DMS53 (cell line): ENCODE measurements around the gene CBLN1.

Experiments used
- DNase-seq: peaks from one replicate; lab custom pipeline; 2025; lab: John Stamatoyannopoulos, UW

CBLN1 gene

GRCh38 chr16:49281480-49281842, at the start of gene CBLN1:
TSS of gene CBLN1 (minus strand) at chr16:49281838. CDS start at chr16:49281465, 373 bp downstream.
- DNase-seq = no peak

DNA sequence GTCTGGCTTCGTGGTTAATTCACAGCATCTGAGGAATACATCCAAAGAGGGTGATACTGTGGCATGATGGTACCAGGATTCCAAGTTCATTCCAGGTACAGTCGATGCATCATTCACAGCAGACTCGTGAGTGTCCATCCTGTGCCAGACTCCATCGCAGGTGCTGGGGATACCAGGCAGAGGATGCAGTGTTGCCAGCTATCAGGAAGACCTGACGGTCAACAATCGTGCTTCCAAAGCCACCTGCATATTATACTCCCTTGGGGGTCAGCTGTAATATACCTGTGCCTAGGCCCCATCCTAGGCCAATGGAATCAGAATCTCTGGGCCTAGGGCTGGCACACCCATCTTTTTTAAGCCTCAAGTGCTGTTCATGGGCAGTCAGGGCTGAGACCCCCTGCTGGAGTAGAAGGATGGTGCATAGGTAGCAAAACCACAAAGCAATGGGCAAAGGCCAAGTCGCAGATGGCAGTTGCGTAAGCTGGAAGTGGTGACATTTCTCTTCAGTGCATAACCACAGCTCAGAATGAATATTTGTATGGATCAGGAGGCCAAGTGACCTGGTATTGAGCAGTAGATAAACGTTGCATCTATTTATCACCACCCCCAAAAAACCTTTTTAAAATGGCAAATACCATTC, 49.0 kb upstream of the CBLN1 start:
- no peak for DNase-seq

DNA sequence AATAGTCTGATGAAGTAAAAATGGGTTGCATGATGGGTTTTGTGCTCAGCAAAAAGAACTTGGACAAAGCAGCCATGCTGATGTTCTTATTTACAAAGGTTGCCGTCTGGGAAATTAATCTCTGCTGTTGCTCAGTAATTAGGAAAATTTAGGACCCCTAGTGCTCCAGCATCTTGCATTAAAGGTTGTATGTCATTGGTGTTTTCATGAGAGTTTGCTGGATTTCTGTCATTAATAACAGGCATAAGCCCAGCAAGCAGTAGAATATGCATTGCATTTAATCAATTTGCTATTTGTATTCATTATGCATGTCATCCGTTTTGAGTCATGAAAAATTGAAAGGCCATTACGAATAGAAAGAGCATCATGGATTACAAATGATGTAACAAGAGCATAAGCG, 46.7 kb upstream of the CBLN1 start:
- no peak for DNase-seq

DNA sequence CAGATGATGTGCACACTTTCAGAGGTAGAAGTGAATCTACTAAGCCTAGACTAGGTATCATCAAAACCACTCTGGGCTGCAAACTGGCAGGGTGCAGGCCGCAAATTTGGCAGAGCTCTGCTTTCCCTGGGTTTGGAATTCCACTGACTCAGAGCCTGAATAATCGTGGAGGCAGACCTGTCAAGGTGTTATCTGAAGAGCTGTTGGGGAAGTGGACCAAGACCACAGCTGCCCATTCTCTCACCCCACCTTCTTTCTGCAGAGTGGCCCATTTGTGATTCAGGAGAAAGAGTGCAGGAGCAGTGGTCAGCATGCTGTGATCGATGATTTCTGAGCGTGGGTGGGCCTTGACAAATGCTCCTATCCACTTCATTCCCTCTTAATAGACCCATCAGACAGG, 45.8 kb upstream of the CBLN1 start:
- DNase-seq = no peak

DNA sequence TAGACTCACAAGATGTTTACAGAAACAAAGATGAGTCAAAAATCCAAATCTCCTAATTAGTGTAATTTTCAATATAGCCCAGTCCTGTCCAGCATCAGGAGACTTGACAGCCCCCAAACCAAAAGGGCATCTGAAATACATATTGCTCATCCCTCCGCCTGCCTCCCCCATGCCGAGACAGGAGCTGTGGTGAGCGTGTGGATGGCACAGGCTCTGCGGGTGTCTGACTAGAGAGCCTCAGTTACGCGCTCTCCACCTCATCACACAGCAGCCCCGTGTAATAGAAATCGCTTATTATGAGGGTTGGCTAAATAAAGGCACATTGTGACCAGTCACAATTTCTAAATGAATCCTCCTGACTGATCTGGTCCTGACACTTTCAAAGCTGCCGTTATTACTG, 43.1 kb upstream of the CBLN1 start:
- DNase-seq = no peak

- no peak for DNase-seq
These were observed 34.0 kb upstream of the CBLN1 start for GRCh38 chr16:49315602-49316001.

- DNase-seq = no peak
These were observed 30.8 kb upstream of the CBLN1 start for GRCh38 chr16:49312389-49312985.

DNA sequence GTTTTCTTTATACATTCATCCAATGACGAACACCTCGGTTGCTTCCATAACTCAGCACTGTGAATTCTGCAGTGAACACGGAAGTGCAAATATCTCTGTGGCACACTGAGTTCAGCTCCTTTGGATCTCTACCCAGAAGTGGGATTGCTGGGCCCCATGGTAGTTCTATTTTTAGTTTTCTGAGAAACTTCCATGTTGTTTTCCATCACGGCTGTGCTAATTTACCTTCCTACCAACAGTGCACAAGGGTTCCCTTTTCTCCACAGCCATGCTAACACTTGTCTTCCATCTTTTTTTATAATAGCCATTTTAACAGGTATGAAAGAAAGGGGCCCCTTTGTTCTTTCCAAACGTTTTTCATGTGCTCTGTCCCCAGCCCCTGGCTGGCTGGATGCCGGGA, 30.2 kb upstream of the CBLN1 start:
- DNase-seq = no peak

- DNase-seq = no peak
These were observed 25.5 kb upstream of the CBLN1 start for GRCh38 chr16:49307176-49307575.

- DNase-seq = no peak
These were observed 23.8 kb upstream of the CBLN1 start for GRCh38 chr16:49305406-49305805.

DNA sequence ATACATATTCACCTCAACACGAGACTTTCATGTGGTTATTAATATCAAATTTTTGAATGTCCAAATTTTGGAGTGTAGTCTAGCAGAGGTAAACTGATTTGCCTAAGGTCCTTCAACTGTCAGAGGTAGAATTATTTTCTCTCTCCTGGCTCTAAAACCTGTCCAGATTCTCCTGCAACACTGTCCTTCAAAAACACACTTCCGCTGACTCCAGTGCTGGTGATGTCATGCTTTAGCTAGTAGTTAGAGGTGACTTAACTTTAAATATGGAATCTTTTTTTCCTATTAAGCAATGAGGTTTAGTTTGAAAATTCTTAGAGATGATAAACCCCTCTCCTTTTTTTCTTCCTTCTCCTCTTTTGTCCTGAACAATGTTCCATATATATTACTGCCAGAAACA, 10.8 kb upstream of the CBLN1 start:
- DNase-seq = no peak

- no peak for DNase-seq
These were observed 5.9 kb upstream of the CBLN1 start for GRCh38 chr16:49287572-49287971.

GRCh38 chr16:49284962-49285361, 3.3 kb upstream of the CBLN1 start:
- DNase-seq = no peak

- DNase-seq = no peak
These were observed 1.9 kb upstream of the CBLN1 start for GRCh38 chr16:49283376-49284049.

DNA sequence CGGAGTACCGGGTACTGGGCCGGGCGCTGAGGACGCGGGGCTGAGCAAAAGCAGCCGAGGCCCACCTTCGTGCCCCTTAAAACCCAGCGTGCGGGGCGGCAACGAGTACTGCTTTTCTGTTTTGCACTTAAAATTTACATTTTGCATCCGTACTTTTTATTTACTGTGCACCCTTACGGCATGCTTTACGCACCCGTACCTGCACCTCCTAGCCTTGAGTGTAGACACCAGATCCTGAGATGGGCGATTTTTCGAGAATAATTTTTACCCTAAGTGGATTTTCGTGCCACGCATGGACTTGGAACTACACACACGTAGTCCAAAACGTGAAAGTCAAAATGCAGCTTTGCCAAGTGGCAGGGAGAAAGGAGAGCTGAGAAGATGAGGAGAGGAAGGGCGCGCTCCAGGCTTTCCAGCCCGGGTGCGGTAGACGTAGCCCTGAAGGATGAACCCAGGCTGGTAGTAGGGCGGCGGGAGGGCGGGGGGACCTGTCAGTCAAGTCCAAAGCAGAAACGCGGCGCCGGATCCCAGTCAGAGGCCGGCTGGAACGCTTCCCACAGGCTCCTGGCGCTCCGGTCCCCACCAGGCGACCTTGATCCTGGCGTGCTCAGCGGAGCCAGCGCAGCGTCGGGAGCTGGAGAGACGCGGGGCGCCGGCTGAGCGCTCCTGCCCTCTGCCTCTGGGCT, 1.2 kb upstream of the CBLN1 start:
- no peak for DNase-seq

DNA sequence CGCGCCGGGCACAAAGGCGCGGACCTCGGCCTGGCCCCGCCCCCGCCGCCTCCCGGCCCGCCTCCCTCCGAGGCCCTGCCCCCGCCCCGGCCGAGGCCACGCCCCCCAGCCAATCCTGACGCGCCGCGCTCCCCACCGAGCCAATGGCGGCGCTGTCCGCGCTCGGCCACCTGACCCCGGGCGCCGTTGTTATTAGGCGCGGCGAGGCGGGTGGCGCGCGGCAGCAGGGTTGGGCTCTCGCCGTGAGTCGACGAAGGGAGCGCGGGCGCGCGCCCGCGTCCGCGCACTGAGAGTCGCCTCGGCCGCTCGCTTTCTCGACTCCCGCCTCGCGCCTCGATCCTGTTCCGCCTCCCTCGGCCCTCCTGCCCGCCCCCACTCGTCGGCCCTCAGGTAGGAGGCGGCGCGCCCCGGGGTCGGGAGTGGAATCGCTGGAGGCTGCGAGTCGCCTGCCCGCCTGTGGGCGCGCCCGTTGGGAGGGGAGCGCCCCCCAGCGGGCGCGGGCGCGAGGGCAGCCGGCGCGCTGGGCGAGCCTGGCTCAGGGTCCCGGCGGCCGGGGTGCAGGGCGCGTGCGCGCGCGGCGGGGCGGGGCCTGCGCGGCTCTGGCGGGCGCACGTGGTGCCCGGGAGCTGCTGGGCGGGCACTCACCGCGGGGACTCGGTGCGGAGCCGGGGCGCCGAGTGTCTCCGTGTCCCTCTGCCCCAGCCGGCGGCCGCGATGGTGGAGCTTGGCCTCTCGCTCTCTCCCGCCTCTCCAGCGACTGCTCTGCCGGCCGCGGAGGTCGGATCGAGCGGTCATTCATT, 405 bp upstream of the CBLN1 start:
- DNase-seq = no peak

- DNase-seq = no peak
These were observed 732 bp downstream of the CBLN1 start for GRCh38 chr16:49280841-49281371.

DNA sequence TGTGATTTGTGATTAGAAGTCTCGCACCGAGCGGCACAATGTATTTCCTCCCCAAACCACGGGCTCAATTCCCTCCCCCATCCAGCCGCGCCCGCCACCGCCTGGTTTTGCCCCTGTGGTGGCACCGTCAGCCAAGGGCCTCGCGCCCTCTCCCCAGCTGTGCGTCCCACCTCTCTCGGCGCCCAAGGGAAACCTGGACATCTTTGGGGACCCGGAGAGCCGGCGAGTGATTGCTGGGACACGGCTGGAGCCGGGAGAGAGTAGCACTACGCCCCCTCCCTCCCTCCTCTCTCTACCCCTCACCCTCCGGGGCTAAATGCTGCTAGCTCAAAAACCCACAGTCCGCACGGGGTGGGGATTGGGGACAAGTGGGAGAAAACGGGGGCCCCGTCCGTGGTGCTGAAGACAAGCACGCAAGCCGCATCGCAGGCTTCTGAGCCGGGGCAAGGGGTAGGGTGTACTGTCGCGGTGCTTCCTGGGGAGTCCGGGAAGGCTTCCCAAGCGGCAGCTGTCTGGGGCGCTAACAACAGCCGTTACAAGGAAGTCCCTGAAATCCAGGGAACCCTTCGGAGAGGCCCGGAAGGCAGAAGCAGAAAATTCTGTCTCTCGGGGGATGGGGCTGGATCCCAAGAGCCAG, 1.4 kb downstream of the CBLN1 start:
- no peak for DNase-seq

DNA sequence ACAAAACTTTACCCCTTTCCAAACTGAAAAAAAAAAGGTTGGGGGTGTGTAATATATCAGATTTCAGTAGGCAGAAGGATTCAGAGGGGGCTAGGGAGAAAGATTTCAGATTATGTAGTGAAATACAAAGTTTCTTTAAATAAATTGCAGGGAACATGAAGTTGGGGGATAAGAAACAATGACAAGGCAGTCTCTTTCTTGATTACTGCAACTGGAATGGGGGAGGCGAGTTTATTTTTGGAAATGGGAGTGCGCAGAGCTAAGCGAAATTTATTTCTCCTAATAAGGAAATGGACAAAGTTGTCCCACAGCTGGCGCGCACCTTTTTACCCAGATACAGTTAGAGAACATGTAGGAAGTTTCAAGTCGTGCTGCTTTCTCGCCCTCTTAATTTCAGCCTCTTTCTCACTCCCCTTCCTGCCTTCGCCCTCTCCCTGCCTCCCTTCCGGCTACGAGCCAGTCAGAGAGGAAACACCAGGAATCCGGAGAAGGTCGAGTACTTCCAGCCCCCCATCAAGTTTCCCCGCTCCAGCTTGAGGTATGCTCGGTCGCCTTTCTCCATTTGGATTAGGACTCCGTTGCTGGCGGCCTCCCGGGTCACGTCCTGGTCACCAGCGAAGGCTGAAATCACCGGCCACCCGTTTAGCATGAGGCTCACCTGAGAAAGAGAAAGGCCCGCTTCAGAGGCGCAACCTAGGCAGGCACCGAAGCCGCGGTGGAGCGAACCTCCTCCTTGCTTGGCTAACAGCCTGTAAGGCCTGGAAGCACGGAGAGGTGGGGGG, 2.5 kb downstream of the CBLN1 start:
- DNase-seq = no peak

DNA sequence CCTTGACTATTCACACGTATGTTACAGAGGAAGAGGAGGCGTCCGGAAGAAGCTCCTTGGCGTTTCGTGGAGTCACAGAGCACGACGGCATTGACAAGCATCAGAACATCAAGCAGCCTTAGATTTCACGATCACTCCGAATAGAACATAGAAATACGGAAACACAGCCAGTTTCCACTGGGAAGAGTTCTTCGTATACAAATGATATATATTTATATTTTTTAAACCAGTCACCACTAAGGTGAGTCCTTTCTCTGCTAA, 3.1 kb downstream of the CBLN1 start:
- DNase-seq = no peak
